K562 treated with DMSO at 1 percent for 48 hours (cell line): ENCODE data around the gene CEP41. TPM values are rescaled to one million over a fixed set of nuclear protein-coding genes. Genes with fewer than 3 reads are reported as not detected.

Source experiments
- total RNA-seq: library from RNA; unstranded; fragments of 300-600 nt; gene quantifications from 2 replicates; pipeline ENCODE4 v1.2.3, GENCODE V29; 2022; ENCODE audit warnings: low replicate concordance; ENCODE audit errors: extremely low read depth

CEP41 gene, protein sequence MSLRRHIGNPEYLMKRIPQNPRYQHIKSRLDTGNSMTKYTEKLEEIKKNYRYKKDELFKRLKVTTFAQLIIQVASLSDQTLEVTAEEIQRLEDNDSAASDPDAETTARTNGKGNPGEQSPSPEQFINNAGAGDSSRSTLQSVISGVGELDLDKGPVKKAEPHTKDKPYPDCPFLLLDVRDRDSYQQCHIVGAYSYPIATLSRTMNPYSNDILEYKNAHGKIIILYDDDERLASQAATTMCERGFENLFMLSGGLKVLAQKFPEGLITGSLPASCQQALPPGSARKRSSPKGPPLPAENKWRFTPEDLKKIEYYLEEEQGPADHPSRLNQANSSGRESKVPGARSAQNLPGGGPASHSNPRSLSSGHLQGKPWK
- not detected in 2 replicates for total RNA-seq

DNA sequence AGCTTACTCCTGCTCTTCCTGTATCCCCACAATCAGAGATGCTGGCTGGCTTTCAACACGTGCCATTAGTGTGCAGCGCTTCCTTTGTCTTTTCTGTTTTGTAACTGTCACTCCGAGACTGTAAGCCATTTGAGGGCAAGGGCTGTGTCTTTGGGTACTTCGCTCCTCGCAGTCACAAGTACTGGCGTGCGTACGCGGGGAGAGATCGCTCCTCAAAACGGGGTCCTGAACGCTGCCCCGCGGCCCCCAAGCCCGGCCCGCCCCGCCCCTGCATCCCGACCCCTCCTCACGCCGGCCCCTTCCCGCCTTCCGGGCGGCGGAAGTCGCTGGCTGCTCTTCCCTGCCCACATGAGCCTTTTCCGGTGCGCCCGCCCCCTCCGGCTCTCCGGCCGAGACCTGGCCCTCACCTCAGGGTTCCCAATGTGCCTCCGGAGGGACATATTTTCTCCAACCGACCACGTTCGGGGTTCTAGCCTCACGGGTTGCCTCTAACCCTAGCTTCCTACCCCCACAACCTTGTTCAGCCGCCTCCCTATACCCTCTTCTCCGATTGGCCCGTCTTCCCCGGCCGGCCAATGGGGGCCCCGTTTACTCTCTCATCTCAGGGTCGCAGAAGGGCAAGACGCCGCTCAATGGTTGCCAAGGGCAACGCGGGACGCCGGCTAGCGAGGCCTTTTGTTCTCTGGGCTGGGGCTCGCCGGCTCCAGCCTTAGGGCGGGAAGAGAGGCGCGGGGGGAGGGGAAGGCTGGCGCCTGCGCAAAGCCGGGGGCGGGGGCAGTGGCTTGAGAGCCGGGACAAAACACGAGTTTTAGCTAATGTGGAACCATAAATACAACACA is at the start of gene CEP41:
TSS of gene CEP41 (minus strand) at position 490 of the 839 bp plus-strand sequence. CDS start at position 440, 50 bp downstream.

DNA sequence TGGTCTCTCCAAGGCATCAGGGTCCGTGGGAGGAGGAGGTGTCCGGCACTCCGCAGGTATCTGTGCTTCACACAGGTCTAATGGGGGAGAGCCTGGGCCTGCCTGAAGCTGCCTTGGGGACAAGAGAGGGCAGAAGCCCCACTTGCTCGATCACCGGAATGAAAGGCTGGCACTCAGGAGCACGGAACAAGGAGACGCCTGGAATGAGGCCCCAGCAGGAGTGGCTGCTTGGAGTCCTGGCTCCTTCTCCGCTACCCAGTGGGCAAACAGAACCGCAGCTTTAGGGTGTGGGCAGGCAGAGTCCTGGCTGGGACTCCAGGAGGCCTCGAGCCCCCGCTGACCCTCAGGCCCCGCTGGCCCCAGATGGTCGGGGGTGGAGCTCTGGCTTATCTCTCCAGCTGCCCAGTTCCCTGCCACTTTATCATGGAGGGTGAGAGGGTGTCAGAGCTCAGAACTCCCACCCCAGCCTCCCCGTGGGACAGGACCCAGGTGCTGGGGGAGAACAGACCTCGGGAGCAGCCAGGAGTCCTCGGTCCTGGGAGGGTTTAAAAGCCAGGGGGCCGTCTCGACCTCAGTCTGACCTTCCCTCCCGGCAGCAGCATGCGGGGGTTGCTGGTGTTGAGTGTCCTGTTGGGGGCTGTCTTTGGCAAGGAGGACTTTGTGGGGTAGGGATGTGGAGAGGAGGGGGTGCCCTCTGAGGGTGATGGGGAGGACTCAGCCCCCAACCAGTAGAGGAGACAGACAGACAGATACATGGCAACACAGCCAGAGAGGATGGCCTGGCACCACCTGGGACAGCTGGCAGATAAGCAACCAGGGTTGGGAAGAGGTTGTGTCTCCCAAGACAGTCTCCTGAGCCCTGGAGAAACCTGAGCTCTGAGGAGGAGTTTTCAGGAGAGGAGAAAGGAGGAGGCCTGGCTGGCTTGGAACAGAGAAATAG is 60.6 kb downstream of the CEP41 start, which contains the start of gene CPA1:
TSS of gene CPA1 (plus strand) at position 574 of the 940 bp plus-strand sequence. CDS start at position 601, 27 bp downstream.

DNA sequence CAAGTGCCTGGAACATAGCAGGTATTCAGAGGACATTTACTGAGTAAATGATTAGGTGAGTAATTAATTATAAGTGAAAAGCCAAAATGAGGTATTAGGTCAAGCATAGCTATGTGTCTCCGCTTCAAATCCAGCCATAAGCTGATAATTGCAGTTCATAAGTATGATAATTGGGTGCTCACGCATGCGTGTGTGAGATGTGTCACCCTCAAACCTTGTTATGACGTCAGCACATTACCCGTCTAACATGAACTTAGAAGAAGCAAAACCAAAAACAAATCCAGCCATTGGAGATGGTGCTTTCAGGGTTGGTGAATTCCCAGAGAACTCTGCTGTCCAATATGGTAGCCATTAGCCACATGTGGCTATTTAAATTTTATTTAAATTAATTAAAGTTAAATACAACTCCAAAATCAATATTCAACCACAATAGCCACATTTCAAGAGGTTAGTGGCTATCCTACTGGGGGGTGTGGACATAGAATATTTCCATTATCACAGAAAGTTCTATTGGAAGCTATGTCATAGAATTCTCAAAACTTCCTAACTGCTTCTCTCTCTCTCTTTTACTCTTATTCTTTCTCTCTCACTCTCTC is 96.4 kb downstream of the CEP41 start, which contains the start of gene CPA5:
TSS of gene CPA5 (plus strand) at position 546 of the 596 bp plus-strand sequence. CDS start 1,670 bp downstream, outside the sequence.

Other genes starting within 250 kb of the CEP41 start
- not detected in 2 replicates for gene TMEM209, start 235.6 kb downstream of the CEP41 start, total RNA-seq
- gene SSMEM1, start 233.2 kb downstream of the CEP41 start, total RNA-seq: not detected in 2 replicates
- not detected in 2 replicates for gene CPA2, start 174.2 kb downstream of the CEP41 start, total RNA-seq
- gene CPA4, start 147.9 kb downstream of the CEP41 start, total RNA-seq: not detected in 2 replicates
- gene CPA5, start 96.2 kb downstream of the CEP41 start, total RNA-seq: not detected in 2 replicates
- not detected in 2 replicates for gene CPA1, start 60.5 kb downstream of the CEP41 start, total RNA-seq
- not detected in 2 replicates for gene MEST, start 51.1 kb upstream of the CEP41 start, total RNA-seq
- gene COPG2, start 227.7 kb upstream of the CEP41 start, total RNA-seq: not detected in 2 replicates
- gene TSGA13, start 245.5 kb upstream of the CEP41 start, total RNA-seq: not detected in 2 replicates